HG03575 (cell line): Measurements from ENCODE around the gene ROR2.

Experiments used
- ATAC-seq: cut with Tn5 transposase; IDR thresholded peaks from one replicate; pipeline ENCODE4 v1.9.1; 2021; ENCODE audit not compliant: unreplicated experiment, insufficient number of reproducible peaks, low FRiP score; ENCODE audit errors: extremely low read depth

ROR2 gene

GRCh38 chr9:91889161-91889911 lies 60.7 kb downstream of the ROR2 start:
- no peak for ATAC-seq

- no peak for ATAC-seq
Measured at GRCh38 chr9:91886414-91887076, 63.5 kb downstream of the ROR2 start.

GRCh38 chr9:91885746-91886413 lies 64.1 kb downstream of the ROR2 start:
- no peak for ATAC-seq

- ATAC-seq, result no peak
Measured at GRCh38 chr9:91884696-91885687, 65.0 kb downstream of the ROR2 start.

- no peak for ATAC-seq
Measured at GRCh38 chr9:91884153-91884552, 65.9 kb downstream of the ROR2 start.

- ATAC-seq, result no peak
Measured at GRCh38 chr9:91883503-91883902, 66.5 kb downstream of the ROR2 start.

- no peak for ATAC-seq
Measured at GRCh38 chr9:91882627-91883026, 67.4 kb downstream of the ROR2 start.

- no peak for ATAC-seq
Measured at GRCh38 chr9:91880378-91880972, 69.6 kb downstream of the ROR2 start.

GRCh38 chr9:91879231-91879630 lies 70.8 kb downstream of the ROR2 start:
- no peak for ATAC-seq

- ATAC-seq, result no peak
Measured at GRCh38 chr9:91873637-91874051, 76.4 kb downstream of the ROR2 start.

- ATAC-seq, result no peak
Measured at GRCh38 chr9:91868732-91869391, 81.2 kb downstream of the ROR2 start.

- ATAC-seq, result no peak
Measured at GRCh38 chr9:91867740-91868139, 82.3 kb downstream of the ROR2 start.

GRCh38 chr9:91865041-91865440 lies 85.0 kb downstream of the ROR2 start:
- ATAC-seq, result no peak

- ATAC-seq, result no peak
Measured at GRCh38 chr9:91864380-91864779, 85.6 kb downstream of the ROR2 start.

- ATAC-seq, result no peak
Measured at GRCh38 chr9:91863469-91863868, 86.6 kb downstream of the ROR2 start.

- ATAC-seq, result no peak
Measured at GRCh38 chr9:91858213-91859030, 91.6 kb downstream of the ROR2 start.
